Measurements from ENCODE around the gene ZNF558.

ZNF558 gene

GRCh38 chr19:8832132-8833021 lies at the start of gene ZNF558, which contains the start of gene MBD3L1:
Gene ZNF558, minus strand, starts transcription at chr19:8832304. Its CDS starts 9,645 bp downstream, at chr19:8822659.
Gene MBD3L1, plus strand, starts transcription at chr19:8832377. Its CDS starts 10,302 bp downstream, at chr19:8842679.
- H3K27me3 ChIP-seq (ENCODE audit: insufficient read depth, low read depth, severe bottlenecking) = peaks cover 20% of the 10 kb centered on the region
- 0 out of 2 replicates have a peak, but pooled peaks have one; percentile 18 for TF ChIP-seq CTCF (IDR thresholded peaks at IDR 0.05; ENCODE audit: low read depth, low read length)
- H3K4me3 ChIP-seq (ENCODE audit: low read depth, low read length) = peak within 1 kb of the TSS; percentile 52
- no peaks in the 10 kb centered on the region for H3K9me3 ChIP-seq (ENCODE audit: severe bottlenecking)
- no peaks in the 10 kb centered on the region for H3K36me3 ChIP-seq
- peak; percentile 99 for DNase-seq
- H3K27ac ChIP-seq = peak within 1 kb of the TSS; percentile 88

DNA sequence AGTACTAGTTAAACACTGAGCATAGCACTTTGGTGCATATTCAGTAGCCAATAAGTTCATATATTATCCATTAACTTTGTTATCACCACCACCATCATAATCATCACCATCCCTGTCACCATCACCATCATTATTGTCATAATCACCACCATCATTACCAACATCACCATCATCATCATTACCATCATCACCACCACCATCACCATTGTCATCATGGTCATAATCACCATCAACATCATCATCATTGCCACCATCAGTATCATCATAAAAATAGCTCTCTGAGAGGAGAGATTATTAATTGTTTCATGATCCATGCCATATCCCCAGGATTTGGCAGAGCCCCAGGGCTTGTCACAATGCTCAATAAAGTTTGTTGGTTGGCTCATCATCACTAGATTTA lies 49.4 kb upstream of the ZNF558 start:
- Histone ChIP-seq H3K9me3 (ENCODE audit: severe bottlenecking) (no peaks in the 10 kb centered on the region), H3K27ac (no peak overlapping the region), H3K36me3 (no peaks in the 10 kb centered on the region), H3K4me3 (ENCODE audit: low read depth, low read length) (no peak overlapping the region), H3K27me3 (ENCODE audit: insufficient read depth, low read depth, severe bottlenecking) (peaks cover 56% of the 10 kb centered on the region)
- no peak for TF ChIP-seq CTCF (IDR thresholded peaks at IDR 0.05; ENCODE audit: low read depth, low read length)
- no peak for DNase-seq

GRCh38 chr19:8880868-8881488 lies 48.9 kb upstream of the ZNF558 start:
- Histone ChIP-seq H3K9me3 (ENCODE audit: severe bottlenecking) (no peaks in the 10 kb centered on the region), H3K36me3 (no peaks in the 10 kb centered on the region), H3K4me3 (ENCODE audit: low read depth, low read length) (no peak overlapping the region), H3K27me3 (ENCODE audit: insufficient read depth, low read depth, severe bottlenecking) (peaks cover 56% of the 10 kb centered on the region), H3K27ac (no peak overlapping the region)
- DNase-seq = no peak
- TF ChIP-seq CTCF (IDR thresholded peaks at IDR 0.05; ENCODE audit: low read depth, low read length) = no peak

DNA sequence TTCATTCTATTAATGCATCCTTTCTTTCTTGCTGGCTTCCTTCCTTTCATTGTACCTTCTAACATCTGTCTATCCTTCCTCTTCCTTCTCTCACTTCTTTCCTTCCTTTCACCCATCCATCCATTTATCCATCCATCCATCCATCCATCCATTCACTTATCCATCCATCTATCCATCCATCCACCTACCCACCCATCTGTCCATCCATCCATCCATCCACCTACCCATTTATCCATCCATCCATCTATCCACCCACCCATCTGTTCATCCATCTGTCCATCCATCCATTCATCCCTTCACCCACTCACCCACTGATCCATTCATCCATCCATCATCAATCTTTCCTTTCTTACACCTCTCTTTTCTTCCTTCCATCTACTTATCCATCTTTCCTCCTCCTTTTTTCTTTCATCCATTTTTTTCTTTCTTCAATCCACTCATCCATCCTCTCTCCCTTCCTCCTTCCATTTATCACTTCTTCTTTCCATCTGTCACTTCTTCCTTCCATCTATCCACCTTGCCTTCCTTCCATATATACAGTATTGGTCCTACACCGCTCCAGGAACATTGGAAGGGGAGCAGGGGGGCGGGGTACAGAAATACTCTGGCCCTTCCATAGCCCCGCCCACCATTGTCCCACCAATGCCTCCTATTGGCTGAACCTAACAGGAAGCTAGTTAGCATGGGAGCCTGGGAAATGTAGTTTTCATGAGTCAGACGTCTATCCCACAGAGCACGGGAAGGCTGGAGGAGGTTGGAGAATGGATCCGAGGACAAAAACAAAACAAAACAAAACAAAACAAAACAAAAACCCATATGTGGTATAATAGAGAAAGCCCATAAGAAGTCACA lies 46.0 kb upstream of the ZNF558 start:
- Histone ChIP-seq H3K4me3 (ENCODE audit: low read depth, low read length) (no peak overlapping the region), H3K27me3 (ENCODE audit: insufficient read depth, low read depth, severe bottlenecking) (peaks cover 78% of the 10 kb centered on the region), H3K36me3 (no peaks in the 10 kb centered on the region), H3K9me3 (ENCODE audit: severe bottlenecking) (no peaks in the 10 kb centered on the region), H3K27ac (no peak overlapping the region)
- peak; percentile 30 for DNase-seq
- TF ChIP-seq CTCF (IDR thresholded peaks at IDR 0.05; ENCODE audit: low read depth, low read length) = no peak

GRCh38 chr19:8866344-8866743 lies 34.2 kb upstream of the ZNF558 start:
- TF ChIP-seq CTCF (IDR thresholded peaks at IDR 0.05; ENCODE audit: low read depth, low read length) = no peak
- DNase-seq = no peak
- no peaks in the 10 kb centered on the region for H3K36me3 ChIP-seq
- H3K4me3 ChIP-seq (ENCODE audit: low read depth, low read length) = no peak overlapping the region
- H3K9me3 ChIP-seq (ENCODE audit: severe bottlenecking) = no peaks in the 10 kb centered on the region
- H3K27ac ChIP-seq = no peak overlapping the region
- peaks cover 51% of the 10 kb centered on the region for H3K27me3 ChIP-seq (ENCODE audit: insufficient read depth, low read depth, severe bottlenecking)

Data from WERI-Rb-1 (cell line).